GM12878 (cell line): ENCODE measurements around the gene FMNL3. TPM values are rescaled to one million over a fixed set of nuclear protein-coding genes. Genes with fewer than 3 reads are reported as not detected.

Source experiments
- ATAC-seq: fragments of 200-7000 bp; cut with Tn5 transposase; 3 replicates; pipeline ENCODE4 v1.9.1; 2020; ENCODE audit warnings: mild to moderate bottlenecking, moderate library complexity
- BruUV-seq: library from RNA; stranded (reverse); fragments of 400-500 nt; replicated peaks from 2 replicates; lab custom pipeline; 2021; lab: Mats Ljungman, UMichigan
- CTCF ChIA-PET: fragments of 300-600 bp; sonication (Branson Sonifier 250); formaldehyde crosslinking; extraction: SDS; loops from one replicate; lab custom pipeline; 2021; ENCODE audit warnings: inconsistent platforms; lab: Yijun Ruan, JAX
- POLR2A ChIA-PET: fragments of 350-600 bp; formaldehyde crosslinking; extraction: SDS; loops from one replicate; lab custom pipeline; 2021; ENCODE audit warnings: inconsistent platforms; lab: Charles Lee
- RAD21 ChIA-PET: fragments of 300-600 bp; sonication (Branson Sonifier 250); formaldehyde crosslinking; loops from one replicate; lab custom pipeline; 2023; ENCODE audit warnings: antibody characterized with exemption; ENCODE audit not compliant: unreplicated experiment; lab: Charles Lee
- SMC1A ChIA-PET: fragments of 300-600 bp; sonication (Branson Sonifier 250); formaldehyde crosslinking; loops from one replicate; lab custom pipeline; 2023; ENCODE audit not compliant: unreplicated experiment, uncharacterized antibody; lab: Charles Lee
- DNase-seq: peaks from one replicate; pipeline ENCODE4 v3.0.0-alpha.2; 2011; ENCODE audit warnings: low read depth, low spot score
- FAIRE-seq: peaks from 3 replicates; lab custom pipeline; 2011; peaks lifted over from hg19 to GRCh38; lab: Jason Lieb, UNC
- H2AFZ ChIP-seq: 2 replicates; pipeline ENCODE4 v1.6.0; 2011; ENCODE audit warnings: low read depth, low read length, control low read depth; ENCODE audit not compliant: control insufficient read depth
- H3K27ac ChIP-seq: 2 replicates; pipeline ENCODE4 v1.5.1; 2011; ENCODE audit warnings: control low read depth; ENCODE audit not compliant: control insufficient read depth, insufficient read depth
- H3K27me3 ChIP-seq, 2 experiments: replicated peaks in 1 of 2; 2 replicates each; pipeline versions ENCODE4 v1.6.0 to v1.6.1; 2011; ENCODE audit warnings: low read length in 1 of 2; ENCODE audit not compliant: control insufficient read depth in 2 of 2, insufficient read depth in 2 of 2
- H3K36me3 ChIP-seq, 2 experiments: 2 replicates each; pipeline ENCODE4 v1.5.1; 2011; ENCODE audit warnings: low read length in 1 of 2; ENCODE audit not compliant: control insufficient read depth in 2 of 2, insufficient read depth in 2 of 2
- H3K4me1 ChIP-seq: 2 replicates; pipeline ENCODE4 v1.6.1; 2011; ENCODE audit warnings: mild to moderate bottlenecking, low read length, moderate library complexity, mixed read lengths; ENCODE audit not compliant: control insufficient read depth, insufficient read depth
- H3K4me2 ChIP-seq: 2 replicates; pipeline ENCODE4 v1.6.0; 2011; ENCODE audit warnings: control low read depth; ENCODE audit not compliant: control insufficient read depth, insufficient read depth
- H3K4me3 ChIP-seq: fragments of 200-600 bp; sonication (generic); 2 replicates; pipeline ENCODE4 v1.5.1; 2016
- H3K79me2 ChIP-seq: 2 replicates; pipeline ENCODE4 v1.6.0; 2011; ENCODE audit warnings: low read length; ENCODE audit not compliant: control insufficient read depth, insufficient read depth
- H3K9ac ChIP-seq: 2 replicates; pipeline ENCODE4 v1.8.0; 2011; ENCODE audit warnings: low read length, control low read depth, mixed read lengths; ENCODE audit not compliant: control insufficient read depth, insufficient read depth
- H3K9me3 ChIP-seq: replicated peaks from 3 replicates; pipeline ENCODE4 v1.5.1; 2011; ENCODE audit warnings: mild to moderate bottlenecking, low read length; ENCODE audit not compliant: control insufficient read depth, insufficient read depth
- H4K20me1 ChIP-seq: 2 replicates; pipeline ENCODE4 v1.6.0; 2011; ENCODE audit not compliant: control insufficient read depth, insufficient read depth
- BACH1 ChIP-seq: fragments of 450-650 bp; IDR thresholded peaks from 2 replicates; pipeline ENCODE4 v1.6.1; 2017; ENCODE audit warnings: mild to moderate bottlenecking, borderline replicate concordance
- IKZF1 ChIP-seq: fragments of 450-650 bp; conservative IDR thresholded peaks from 2 replicates; pipeline ENCODE4 v1.6.1; 2017; ENCODE audit warnings: antibody characterized with exemption, mild to moderate bottlenecking
- NR2C1 ChIP-seq: fragments of 450-650 bp; IDR thresholded peaks from 2 replicates; pipeline ENCODE4 v1.6.1; 2017; ENCODE audit warnings: antibody characterized with exemption, mild to moderate bottlenecking, moderate library complexity
- PAX8 ChIP-seq: fragments of 450-650 bp; IDR thresholded peaks from 2 replicates; pipeline ENCODE4 v1.6.1; 2017; ENCODE audit warnings: mild to moderate bottlenecking, moderate library complexity
- TARDBP ChIP-seq: IDR thresholded peaks from 2 replicates; pipeline ENCODE4 v1.6.1; 2016; ENCODE audit warnings: borderline replicate concordance
- YBX1 ChIP-seq: fragments of 450-650 bp; IDR thresholded peaks from 2 replicates; pipeline ENCODE4 v1.6.1; 2016; ENCODE audit warnings: antibody characterized with exemption
- ZNF24 ChIP-seq: fragments of 450-650 bp; IDR thresholded peaks from 2 replicates; pipeline ENCODE4 v1.6.1; 2017; ENCODE audit warnings: antibody characterized with exemption, mild to moderate bottlenecking
- WGBS: methylation state at CpG from one replicate; pipeline ENCODE4 v1.1.6; 2016; ENCODE audit warnings: low lambda C conversion rate; ENCODE audit not compliant: insufficient replicate concordance, insufficient coverage; ENCODE audit errors: missing lambda C conversion rate; 5-methylcytosine and 5-hydroxymethylcytosine counted together
- in situ Hi-C: fragments of 300-500 bp; cut with MboI; formaldehyde crosslinking; loops from 9 replicates; pipeline ENCODE4 v1.14.3; 2018; ENCODE audit warnings: mixed read lengths
- intact Hi-C: fragments of 100-400 bp; cut with micrococcal nuclease; formaldehyde crosslinking; loops from one replicate; pipeline ENCODE4 v1.14.2; 2022; ENCODE audit not compliant: unreplicated experiment
- polyA plus RNA-seq, 11 experiments: library from polyadenylated mRNA; depleted of rRNA in 4 of 11; unstranded in 6 of 11; stranded (reverse) in 5 of 11; fragments of >200 nt; fragmentation: Nextera tagmentation in 4 of 11; fragmentation: Illumina TruSeq in 1 of 11; extraction: Ambion mirVana in 4 of 11; extraction: Trizol in 1 of 11; gene quantifications; 1 replicate in 1 of 11; 2 replicates in 10 of 11; pipeline versions ENCODE4 v1.2.1 to v1.2.3, GENCODE V29; 2011 to 2016; ENCODE audit warnings: inconsistent platforms in 2 of 11, missing spikeins in 2 of 11, low read depth in 1 of 11
- total RNA-seq, 4 experiments: library from RNA; depleted of rRNA in 3 of 4; stranded (reverse); fragments of >200 nt in 3 of 4; fragmentation: Illumina TruSeq in 1 of 4; extraction: Trizol in 1 of 4; gene quantifications; 2 replicates each; pipeline versions ENCODE4 v1.2.1 to v1.2.3, GENCODE V29; 2013 to 2021
- TF ChIP-seq, protein P1 (sequence below): fragments of 450-650 bp; IDR thresholded peaks from 2 replicates; pipeline ENCODE4 v1.6.1; 2017; ENCODE audit warnings: antibody characterized with exemption, mild to moderate bottlenecking, moderate library complexity
- TF ChIP-seq, protein P2 (sequence below): fragments of 450-650 bp; IDR thresholded peaks from 2 replicates; pipeline ENCODE4 v1.6.1; 2018; ENCODE audit warnings: mild to moderate bottlenecking, low read depth, moderate library complexity; ENCODE audit not compliant: partially characterized antibody
- TF ChIP-seq, protein P3 (sequence below): fragments of 450-650 bp; IDR thresholded peaks from 2 replicates; pipeline ENCODE4 v1.6.1; 2016; ENCODE audit warnings: mild to moderate bottlenecking

FMNL3 gene
- total and polyA plus RNA-seq, 10 of the 15 experiments (the other 5 are each of a cell fraction or from before 2014, with no cell fraction given), result 3.0 to 64.9 (median 30.9) TPM

DNA sequence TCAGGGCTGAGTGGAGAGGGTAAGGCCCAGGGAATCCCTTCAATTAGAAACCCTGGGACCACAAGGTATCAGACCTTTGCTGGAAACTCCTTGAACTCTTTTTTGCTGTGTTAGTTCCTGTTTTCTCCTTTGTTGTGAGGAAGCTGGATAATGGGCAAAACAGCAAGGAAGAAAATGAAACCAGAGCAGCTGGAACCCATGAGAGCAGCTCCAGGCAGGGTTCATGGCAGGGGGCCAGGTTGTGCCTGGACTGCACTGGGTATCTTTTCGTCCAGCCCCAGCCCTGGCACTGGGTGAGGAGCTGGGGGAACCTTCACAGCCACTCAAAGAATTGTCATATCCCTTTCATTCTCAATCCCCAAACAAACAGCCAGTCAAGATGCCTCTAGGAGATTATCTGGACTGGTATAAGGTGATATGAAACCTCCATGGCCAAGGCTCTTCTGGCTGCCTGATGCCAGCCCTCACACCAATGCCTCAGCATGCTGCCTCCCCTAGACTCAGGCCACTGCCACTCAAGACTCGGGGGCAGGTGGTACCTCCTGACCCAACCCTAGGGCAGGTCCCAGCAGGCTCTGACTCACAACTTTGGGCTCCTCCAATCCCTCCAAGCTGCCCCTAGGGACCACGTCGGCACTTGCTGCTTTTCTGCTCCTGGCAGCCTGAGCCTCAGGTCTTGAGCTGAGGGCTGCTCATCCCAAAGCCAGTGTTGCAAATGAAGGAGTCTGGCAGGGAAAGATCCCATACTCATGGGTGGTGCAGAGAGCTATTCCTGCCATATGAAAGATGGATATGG, 118.3 kb downstream of the FMNL3 start (continued):
- TF ChIP-seq, protein P1, sequence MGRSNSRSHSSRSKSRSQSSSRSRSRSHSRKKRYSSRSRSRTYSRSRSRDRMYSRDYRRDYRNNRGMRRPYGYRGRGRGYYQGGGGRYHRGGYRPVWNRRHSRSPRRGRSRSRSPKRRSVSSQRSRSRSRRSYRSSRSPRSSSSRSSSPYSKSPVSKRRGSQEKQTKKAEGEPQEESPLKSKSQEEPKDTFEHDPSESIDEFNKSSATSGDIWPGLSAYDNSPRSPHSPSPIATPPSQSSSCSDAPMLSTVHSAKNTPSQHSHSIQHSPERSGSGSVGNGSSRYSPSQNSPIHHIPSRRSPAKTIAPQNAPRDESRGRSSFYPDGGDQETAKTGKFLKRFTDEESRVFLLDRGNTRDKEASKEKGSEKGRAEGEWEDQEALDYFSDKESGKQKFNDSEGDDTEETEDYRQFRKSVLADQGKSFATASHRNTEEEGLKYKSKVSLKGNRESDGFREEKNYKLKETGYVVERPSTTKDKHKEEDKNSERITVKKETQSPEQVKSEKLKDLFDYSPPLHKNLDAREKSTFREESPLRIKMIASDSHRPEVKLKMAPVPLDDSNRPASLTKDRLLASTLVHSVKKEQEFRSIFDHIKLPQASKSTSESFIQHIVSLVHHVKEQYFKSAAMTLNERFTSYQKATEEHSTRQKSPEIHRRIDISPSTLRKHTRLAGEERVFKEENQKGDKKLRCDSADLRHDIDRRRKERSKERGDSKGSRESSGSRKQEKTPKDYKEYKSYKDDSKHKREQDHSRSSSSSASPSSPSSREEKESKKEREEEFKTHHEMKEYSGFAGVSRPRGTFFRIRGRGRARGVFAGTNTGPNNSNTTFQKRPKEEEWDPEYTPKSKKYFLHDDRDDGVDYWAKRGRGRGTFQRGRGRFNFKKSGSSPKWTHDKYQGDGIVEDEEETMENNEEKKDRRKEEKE, result no peak
- TF ChIP-seq ZNF24, result no peak
- TF ChIP-seq, protein P2, sequence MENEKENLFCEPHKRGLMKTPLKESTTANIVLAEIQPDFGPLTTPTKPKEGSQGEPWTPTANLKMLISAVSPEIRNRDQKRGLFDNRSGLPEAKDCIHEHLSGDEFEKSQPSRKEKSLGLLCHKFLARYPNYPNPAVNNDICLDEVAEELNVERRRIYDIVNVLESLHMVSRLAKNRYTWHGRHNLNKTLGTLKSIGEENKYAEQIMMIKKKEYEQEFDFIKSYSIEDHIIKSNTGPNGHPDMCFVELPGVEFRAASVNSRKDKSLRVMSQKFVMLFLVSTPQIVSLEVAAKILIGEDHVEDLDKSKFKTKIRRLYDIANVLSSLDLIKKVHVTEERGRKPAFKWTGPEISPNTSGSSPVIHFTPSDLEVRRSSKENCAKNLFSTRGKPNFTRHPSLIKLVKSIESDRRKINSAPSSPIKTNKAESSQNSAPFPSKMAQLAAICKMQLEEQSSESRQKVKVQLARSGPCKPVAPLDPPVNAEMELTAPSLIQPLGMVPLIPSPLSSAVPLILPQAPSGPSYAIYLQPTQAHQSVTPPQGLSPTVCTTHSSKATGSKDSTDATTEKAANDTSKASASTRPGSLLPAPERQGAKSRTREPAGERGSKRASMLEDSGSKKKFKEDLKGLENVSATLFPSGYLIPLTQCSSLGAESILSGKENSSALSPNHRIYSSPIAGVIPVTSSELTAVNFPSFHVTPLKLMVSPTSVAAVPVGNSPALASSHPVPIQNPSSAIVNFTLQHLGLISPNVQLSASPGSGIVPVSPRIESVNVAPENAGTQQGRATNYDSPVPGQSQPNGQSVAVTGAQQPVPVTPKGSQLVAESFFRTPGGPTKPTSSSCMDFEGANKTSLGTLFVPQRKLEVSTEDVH, result no peak
- no peak for TF ChIP-seq BACH1
- no peak for TF ChIP-seq PAX8

DNA sequence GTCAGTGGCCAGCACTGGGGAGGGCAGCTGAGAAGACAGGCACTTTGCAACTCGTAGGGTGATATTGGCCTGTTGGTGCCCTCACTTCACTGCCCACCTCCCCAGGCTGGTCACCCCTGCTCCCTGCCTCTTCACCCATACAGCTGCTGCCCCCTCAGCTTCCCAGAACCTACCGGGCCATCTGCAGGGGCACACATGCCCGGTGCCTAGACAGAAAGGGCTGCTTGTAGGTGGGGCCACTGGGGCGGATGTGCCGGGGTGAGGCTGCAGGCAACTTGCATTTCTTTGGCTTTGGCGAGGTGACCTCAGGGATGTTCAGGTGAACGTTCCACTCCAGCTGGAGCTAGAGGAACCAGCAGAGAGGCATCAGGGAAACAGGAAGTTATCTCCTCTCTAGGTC, 118.9 kb downstream of the FMNL3 start:
- no peak for DNase-seq
- ChIA-PET RAD21 (no interaction called here), SMC1A (no interaction called here), POLR2A (no interaction called here), CTCF (interaction anchor here (0.6 to 2.0 kb wide), 3 partner anchors 8 to 230 kb away, joined by 3 to 8 read pairs (median 8); no protein-coding TSS in a partner anchor)
- BruUV-seq, result no TSS peak
- FAIRE-seq, result no peak
- H4K20me1 ChIP-seq, result no peaks in the 10 kb centered on the region
- H2AFZ ChIP-seq, result no peak overlapping the region
- peaks cover 3 to 4% of the 10 kb centered on the region in 2 experiments; a peak in 3 of 4 replicates for H3K36me3 ChIP-seq
- WGBS, result 65% methylated on average over 7 of the region's 7 CpGs
- no peak overlapping the region for H3K4me3 ChIP-seq
- H3K9me3 ChIP-seq, result peaks cover 2% of the 10 kb centered on the region; the same call in 1 of the 3 replicates
- in situ Hi-C loops, result no loop called here
- intact Hi-C loops, result no loop called here
- no peaks in the 10 kb centered on the region for H3K79me2 ChIP-seq
- H3K9ac ChIP-seq, result no peak overlapping the region
- H3K27ac ChIP-seq, result no peak overlapping the region
- no peak overlapping the region for H3K4me2 ChIP-seq
- no peaks in the 10 kb centered on the region for H3K4me1 ChIP-seq
- no peak for ATAC-seq
- no peaks in the 10 kb centered on the region for H3K27me3 ChIP-seq
- TF ChIP-seq IKZF1, result no peak
- TF ChIP-seq NR2C1, result no peak
- TF ChIP-seq, protein P3, sequence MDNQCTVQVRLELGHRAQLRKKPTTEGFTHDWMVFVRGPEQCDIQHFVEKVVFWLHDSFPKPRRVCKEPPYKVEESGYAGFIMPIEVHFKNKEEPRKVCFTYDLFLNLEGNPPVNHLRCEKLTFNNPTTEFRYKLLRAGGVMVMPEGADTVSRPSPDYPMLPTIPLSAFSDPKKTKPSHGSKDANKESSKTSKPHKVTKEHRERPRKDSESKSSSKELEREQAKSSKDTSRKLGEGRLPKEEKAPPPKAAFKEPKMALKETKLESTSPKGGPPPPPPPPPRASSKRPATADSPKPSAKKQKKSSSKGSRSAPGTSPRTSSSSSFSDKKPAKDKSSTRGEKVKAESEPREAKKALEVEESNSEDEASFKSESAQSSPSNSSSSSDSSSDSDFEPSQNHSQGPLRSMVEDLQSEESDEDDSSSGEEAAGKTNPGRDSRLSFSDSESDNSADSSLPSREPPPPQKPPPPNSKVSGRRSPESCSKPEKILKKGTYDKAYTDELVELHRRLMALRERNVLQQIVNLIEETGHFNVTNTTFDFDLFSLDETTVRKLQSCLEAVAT, result no peak
- TF ChIP-seq TARDBP, result no peak
- no peak for TF ChIP-seq YBX1
